D721Med (cell line): Measurements from ENCODE around the gene IL27RA.
A peak's percentile ranks its signal among the peaks of the same experiment; 100 is the strongest.

Experiments
- DNase-seq: peaks from one replicate; pipeline ENCODE4 v3.0.0; 2011; ENCODE audit warnings: low spot score; ENCODE audit not compliant: insufficient read length
- FAIRE-seq: peaks from 2 replicates; lab custom pipeline; 2011; peaks lifted over from hg19 to GRCh38; lab: Jason Lieb, UNC
- TF ChIP-seq, protein P1 (sequence below): IDR thresholded peaks from 2 replicates; pipeline ENCODE4 v1.5.1; 2012; ENCODE audit warnings: mild to moderate bottlenecking, control low read depth; ENCODE audit not compliant: insufficient read depth; ENCODE audit errors: missing control alignments

The IL27RA gene

GRCh38 chr19:14062558-14062855 is 30.9 kb downstream of the IL27RA start:
- TF ChIP-seq, protein P1, sequence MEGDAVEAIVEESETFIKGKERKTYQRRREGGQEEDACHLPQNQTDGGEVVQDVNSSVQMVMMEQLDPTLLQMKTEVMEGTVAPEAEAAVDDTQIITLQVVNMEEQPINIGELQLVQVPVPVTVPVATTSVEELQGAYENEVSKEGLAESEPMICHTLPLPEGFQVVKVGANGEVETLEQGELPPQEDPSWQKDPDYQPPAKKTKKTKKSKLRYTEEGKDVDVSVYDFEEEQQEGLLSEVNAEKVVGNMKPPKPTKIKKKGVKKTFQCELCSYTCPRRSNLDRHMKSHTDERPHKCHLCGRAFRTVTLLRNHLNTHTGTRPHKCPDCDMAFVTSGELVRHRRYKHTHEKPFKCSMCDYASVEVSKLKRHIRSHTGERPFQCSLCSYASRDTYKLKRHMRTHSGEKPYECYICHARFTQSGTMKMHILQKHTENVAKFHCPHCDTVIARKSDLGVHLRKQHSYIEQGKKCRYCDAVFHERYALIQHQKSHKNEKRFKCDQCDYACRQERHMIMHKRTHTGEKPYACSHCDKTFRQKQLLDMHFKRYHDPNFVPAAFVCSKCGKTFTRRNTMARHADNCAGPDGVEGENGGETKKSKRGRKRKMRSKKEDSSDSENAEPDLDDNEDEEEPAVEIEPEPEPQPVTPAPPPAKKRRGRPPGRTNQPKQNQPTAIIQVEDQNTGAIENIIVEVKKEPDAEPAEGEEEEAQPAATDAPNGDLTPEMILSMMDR: no peak
- FAIRE-seq (no peak), DNase-seq (no peak)

- TF ChIP-seq, protein P1: no peak
- FAIRE-seq (no peak), DNase-seq (no peak)
These were observed 31.5 kb downstream of the IL27RA start for GRCh38 chr19:14063105-14063504.

DNA sequence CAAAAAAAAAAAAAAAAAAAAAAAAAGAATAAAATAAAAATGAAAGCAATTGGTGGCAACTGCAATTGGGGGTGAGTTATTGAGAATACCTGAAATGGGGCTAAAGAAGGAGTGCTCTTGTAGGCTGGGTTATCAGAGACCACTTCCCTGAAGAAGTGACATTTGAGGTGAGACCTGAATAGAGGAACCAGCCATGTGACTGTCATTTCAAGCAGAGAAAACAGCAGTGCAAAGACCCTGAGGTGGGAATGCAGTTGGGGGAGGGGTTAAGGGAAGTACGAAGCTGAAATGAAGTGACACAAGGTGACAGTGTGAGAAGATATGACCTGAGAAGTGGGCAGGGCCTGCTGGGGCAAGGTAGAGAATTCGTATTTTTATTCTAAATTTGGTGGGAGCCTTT is 34.6 kb downstream of the IL27RA start:
- TF ChIP-seq, protein P1: no peak
- DNase-seq (no peak), FAIRE-seq (no peak)

DNA sequence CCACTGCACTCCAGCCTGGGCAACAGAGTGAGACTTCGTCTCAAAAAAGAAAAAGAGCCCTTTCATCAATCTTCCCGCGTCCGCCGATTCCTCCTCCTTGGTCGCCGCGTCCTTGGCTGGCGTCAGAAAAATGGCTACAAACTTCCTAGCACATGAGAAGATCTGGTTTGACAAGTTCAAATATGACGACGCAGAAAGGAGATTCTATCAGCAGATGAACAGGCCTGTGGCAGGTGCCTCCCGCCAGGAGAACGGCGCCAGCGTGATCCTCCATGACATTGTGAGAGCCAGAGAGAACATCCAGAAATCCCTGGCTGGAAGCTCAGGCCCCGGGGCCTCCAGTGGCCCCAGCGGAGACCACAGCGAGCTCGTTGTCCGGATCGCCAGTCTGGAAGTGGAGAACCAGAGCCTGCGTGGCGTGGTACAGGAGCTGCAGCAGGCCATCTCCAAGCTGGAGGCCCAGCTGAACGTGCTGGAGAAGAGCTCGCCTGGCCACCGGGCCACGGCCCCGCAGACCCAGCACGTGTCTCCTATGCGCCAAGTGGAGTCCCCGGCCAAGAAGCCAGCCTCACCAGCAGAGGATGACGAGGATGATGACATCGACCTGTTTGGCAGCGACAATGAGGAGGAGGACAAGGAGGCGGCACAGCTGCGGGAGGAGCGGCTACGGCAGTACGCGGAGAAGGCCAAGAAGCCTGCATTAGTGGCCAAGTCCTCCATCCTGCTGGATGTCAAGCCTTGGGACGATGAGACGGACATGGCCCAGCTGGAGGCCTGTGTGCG is 38.9 kb downstream of the IL27RA start:
- DNase-seq (no peak), FAIRE-seq (no peak)
- TF ChIP-seq, protein P1: no peak

GRCh38 chr19:14072535-14073260 is 41.1 kb downstream of the IL27RA start, which contains the start of gene MISP3:
TSS of gene MISP3 (plus strand) at chr19:14072786. CDS start at chr19:14073310, 524 bp downstream.
- no peak for DNase-seq

DNA sequence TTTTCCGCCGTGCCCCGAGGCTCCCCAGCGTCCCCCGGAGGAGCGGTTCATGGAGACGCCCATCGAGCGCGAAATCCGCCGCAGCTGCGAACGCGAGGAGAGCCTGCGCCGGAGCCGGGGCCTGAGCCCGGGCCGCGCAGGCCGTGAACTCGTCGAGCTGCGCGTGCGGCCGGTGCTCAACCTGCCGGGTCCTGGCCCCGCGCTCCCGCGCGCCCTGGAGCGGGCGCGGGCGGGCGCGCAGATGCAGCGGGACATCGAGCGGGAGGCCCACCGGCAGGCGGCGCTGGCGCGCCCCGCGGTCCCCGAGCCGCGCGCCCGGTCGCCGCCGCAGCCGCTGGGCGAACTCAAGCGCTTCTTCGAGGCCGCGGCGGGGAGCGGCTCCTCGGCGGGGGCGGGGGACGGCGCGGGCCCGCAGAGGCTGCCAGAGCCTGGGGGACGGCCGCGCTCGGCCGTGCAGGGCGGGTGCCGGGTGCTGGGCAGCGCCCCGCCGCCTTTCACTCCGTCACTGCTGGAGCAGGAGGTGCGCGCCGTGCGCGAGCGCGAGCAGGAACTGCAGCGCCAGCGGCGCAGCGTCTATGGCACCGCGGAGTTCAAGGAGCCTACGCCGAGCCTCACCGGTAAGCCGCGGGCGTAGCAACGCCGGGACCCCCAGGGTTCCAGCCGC is 41.8 kb downstream of the IL27RA start:
- FAIRE-seq (no peak), DNase-seq (no peak)
- TF ChIP-seq, protein P1: peak; percentile 52

More at GRCh38 chr19:14072535-14073260, 41.1 kb downstream of the IL27RA start, which contains the start of gene MISP3:
- FAIRE-seq: no peak
- TF ChIP-seq, protein P1: no peak
